ENCODE data around the gene MRTFB.

DNA sequence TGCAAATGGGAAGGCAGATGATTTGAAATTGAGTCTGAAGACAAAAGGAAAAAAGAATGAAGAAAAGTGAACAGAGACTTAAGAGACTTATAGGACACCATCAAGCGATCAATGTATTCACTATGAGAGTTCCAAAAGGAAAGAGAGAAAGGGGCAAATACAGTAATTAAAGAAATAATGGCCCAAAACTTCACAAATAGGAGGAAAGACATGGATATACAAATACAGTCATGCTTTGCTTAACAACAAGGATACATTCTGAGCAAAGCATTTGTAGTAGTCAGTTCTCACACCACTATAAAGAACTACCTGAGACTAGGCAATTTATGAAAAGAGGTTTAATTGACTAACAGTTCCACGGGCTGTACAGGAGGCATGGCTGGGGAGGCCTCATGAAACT, 152.5 kb downstream of the MRTFB start:
- TF ChIP-seq, protein P1, sequence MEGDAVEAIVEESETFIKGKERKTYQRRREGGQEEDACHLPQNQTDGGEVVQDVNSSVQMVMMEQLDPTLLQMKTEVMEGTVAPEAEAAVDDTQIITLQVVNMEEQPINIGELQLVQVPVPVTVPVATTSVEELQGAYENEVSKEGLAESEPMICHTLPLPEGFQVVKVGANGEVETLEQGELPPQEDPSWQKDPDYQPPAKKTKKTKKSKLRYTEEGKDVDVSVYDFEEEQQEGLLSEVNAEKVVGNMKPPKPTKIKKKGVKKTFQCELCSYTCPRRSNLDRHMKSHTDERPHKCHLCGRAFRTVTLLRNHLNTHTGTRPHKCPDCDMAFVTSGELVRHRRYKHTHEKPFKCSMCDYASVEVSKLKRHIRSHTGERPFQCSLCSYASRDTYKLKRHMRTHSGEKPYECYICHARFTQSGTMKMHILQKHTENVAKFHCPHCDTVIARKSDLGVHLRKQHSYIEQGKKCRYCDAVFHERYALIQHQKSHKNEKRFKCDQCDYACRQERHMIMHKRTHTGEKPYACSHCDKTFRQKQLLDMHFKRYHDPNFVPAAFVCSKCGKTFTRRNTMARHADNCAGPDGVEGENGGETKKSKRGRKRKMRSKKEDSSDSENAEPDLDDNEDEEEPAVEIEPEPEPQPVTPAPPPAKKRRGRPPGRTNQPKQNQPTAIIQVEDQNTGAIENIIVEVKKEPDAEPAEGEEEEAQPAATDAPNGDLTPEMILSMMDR (IDR thresholded peaks at IDR 0.05) = no peak
- TF ChIP-seq TCF7L2 (IDR thresholded peaks at IDR 0.05; ENCODE audit: low read depth, low read length) = no peak
- TF ChIP-seq SIN3A (IDR thresholded peaks at IDR 0.05; ENCODE audit: borderline replicate concordance, insufficient read depth, low read depth, low read length) = no peak
